Rectal smooth muscle tissue (tissue), 1 donor: ENCODE data around the gene BUB1B.
"Not testable (repeated sequence)": the region's sequence is repeated elsewhere in the genome, so short reads cannot be mapped to it uniquely, and the experiment has no call there.

ENCODE experiments used
- H3K27ac ChIP-seq: one replicate; pipeline ENCODE4 v1.7.0; 2013; ENCODE audit warnings: low read depth, low read length, inconsistent platforms
- H3K27me3 ChIP-seq: one replicate; pipeline ENCODE4 v1.7.0; 2013; ENCODE audit warnings: low read length; ENCODE audit not compliant: control insufficient read depth, insufficient read depth
- H3K36me3 ChIP-seq: one replicate; pipeline ENCODE4 v1.7.0; 2013; ENCODE audit warnings: low read length; ENCODE audit not compliant: control insufficient read depth, insufficient read depth
- H3K4me1 ChIP-seq: one replicate; pipeline ENCODE4 v1.7.0; 2013; ENCODE audit warnings: low read length; ENCODE audit not compliant: control insufficient read depth, insufficient read depth
- H3K4me3 ChIP-seq: one replicate; pipeline ENCODE4 v1.7.0; 2013; ENCODE audit warnings: low read length
- H3K9ac ChIP-seq: one replicate; pipeline ENCODE4 v1.7.0; 2013; ENCODE audit warnings: low read length

Gene BUB1B

GRCh38 chr15:40167374-40167773, 6.5 kb downstream of the BUB1B start:
- H3K4me3 ChIP-seq, H3K27me3 ChIP-seq, H3K9ac ChIP-seq, H3K36me3 ChIP-seq, H3K27ac ChIP-seq, H3K4me1 ChIP-seq: not testable (repeated sequence)

- Histone ChIP-seq H3K27ac (no peak overlapping the region), H3K36me3 (no peaks in the 10 kb centered on the region)
Observed at GRCh38 chr15:40175160-40175559, 14.3 kb downstream of the BUB1B start.

GRCh38 chr15:40182358-40183029, 21.6 kb downstream of the BUB1B start:
- H3K4me1 ChIP-seq: no peaks in the 10 kb centered on the region
- no peak overlapping the region for H3K27ac ChIP-seq
- H3K36me3 ChIP-seq: no peaks in the 10 kb centered on the region
- H3K9ac ChIP-seq: no peak overlapping the region
- H3K4me3 ChIP-seq: no peak overlapping the region
- no peaks in the 10 kb centered on the region for H3K27me3 ChIP-seq

More at GRCh38 chr15:40175160-40175559, 14.3 kb downstream of the BUB1B start:
- Histone ChIP-seq H3K4me1 (no peaks in the 10 kb centered on the region), H3K4me3 (no peak overlapping the region), H3K27me3 (no peaks in the 10 kb centered on the region), H3K9ac (no peak overlapping the region)

- Histone ChIP-seq H3K27ac (no peak overlapping the region), H3K9ac (no peak overlapping the region)
Observed at GRCh38 chr15:40183636-40184463, 23.0 kb downstream of the BUB1B start.

GRCh38 chr15:40190591-40190990, 29.7 kb downstream of the BUB1B start:
- H3K4me3 ChIP-seq: no peak overlapping the region
- H3K9ac ChIP-seq: no peak overlapping the region
- H3K4me1 ChIP-seq: no peaks in the 10 kb centered on the region
- H3K27ac ChIP-seq: no peak overlapping the region
- H3K36me3 ChIP-seq: no peaks in the 10 kb centered on the region
- H3K27me3 ChIP-seq: no peaks in the 10 kb centered on the region

More at GRCh38 chr15:40183636-40184463, 23.0 kb downstream of the BUB1B start:
- no peaks in the 10 kb centered on the region for H3K4me1 ChIP-seq
- H3K27me3 ChIP-seq: no peaks in the 10 kb centered on the region
- no peak overlapping the region for H3K4me3 ChIP-seq
- H3K36me3 ChIP-seq: no peaks in the 10 kb centered on the region

GRCh38 chr15:40192942-40193341, 32.1 kb downstream of the BUB1B start:
- Histone ChIP-seq H3K4me1 (no peaks in the 10 kb centered on the region), H3K27ac (no peak overlapping the region), H3K27me3 (no peaks in the 10 kb centered on the region), H3K9ac (no peak overlapping the region), H3K36me3 (no peaks in the 10 kb centered on the region), H3K4me3 (no peak overlapping the region)

- H3K4me3 ChIP-seq: no peak overlapping the region
- no peaks in the 10 kb centered on the region for H3K27me3 ChIP-seq
- no peak overlapping the region for H3K9ac ChIP-seq
- no peaks in the 10 kb centered on the region for H3K4me1 ChIP-seq
- no peak overlapping the region for H3K27ac ChIP-seq
- no peaks in the 10 kb centered on the region for H3K36me3 ChIP-seq
Observed at GRCh38 chr15:40197434-40197833, 36.6 kb downstream of the BUB1B start.

- H3K36me3 ChIP-seq: no peaks in the 10 kb centered on the region
- no peaks in the 10 kb centered on the region for H3K4me1 ChIP-seq
- H3K27me3 ChIP-seq: no peaks in the 10 kb centered on the region
- H3K4me3 ChIP-seq: no peak overlapping the region
- no peak overlapping the region for H3K27ac ChIP-seq
- no peak overlapping the region for H3K9ac ChIP-seq
Observed at GRCh38 chr15:40198355-40199085, 37.7 kb downstream of the BUB1B start.

- H3K27ac ChIP-seq: no peak overlapping the region
- H3K36me3 ChIP-seq: no peaks in the 10 kb centered on the region
- H3K9ac ChIP-seq: no peak overlapping the region
- H3K4me3 ChIP-seq: no peak overlapping the region
- H3K27me3 ChIP-seq: no peaks in the 10 kb centered on the region
- no peaks in the 10 kb centered on the region for H3K4me1 ChIP-seq
Observed at GRCh38 chr15:40204100-40204499, 43.2 kb downstream of the BUB1B start.

GRCh38 chr15:40217166-40217824, 56.4 kb downstream of the BUB1B start:
- Histone ChIP-seq H3K27ac (no peak overlapping the region), H3K9ac (no peak overlapping the region), H3K36me3 (no peaks in the 10 kb centered on the region), H3K4me3 (no peak overlapping the region), H3K4me1 (no peaks in the 10 kb centered on the region), H3K27me3 (no peaks in the 10 kb centered on the region)

GRCh38 chr15:40219801-40220200, 58.9 kb downstream of the BUB1B start:
- no peaks in the 10 kb centered on the region for H3K27me3 ChIP-seq
- no peaks in the 10 kb centered on the region for H3K36me3 ChIP-seq
- no peak overlapping the region for H3K27ac ChIP-seq
- no peak overlapping the region for H3K9ac ChIP-seq
- H3K4me3 ChIP-seq: no peak overlapping the region
- no peaks in the 10 kb centered on the region for H3K4me1 ChIP-seq

GRCh38 chr15:40222131-40222530, 61.3 kb downstream of the BUB1B start:
- no peak overlapping the region for H3K9ac ChIP-seq
- H3K27me3 ChIP-seq: no peaks in the 10 kb centered on the region
- no peak overlapping the region for H3K27ac ChIP-seq
- H3K36me3 ChIP-seq: no peaks in the 10 kb centered on the region
- no peak overlapping the region for H3K4me3 ChIP-seq
- no peaks in the 10 kb centered on the region for H3K4me1 ChIP-seq
